GM21737 (cell line): ENCODE data around the gene ARID3C.

Experiments used
- ATAC-seq: cut with Tn5 transposase; IDR thresholded peaks from one replicate; pipeline ENCODE4 v1.9.1; 2021; ENCODE audit warnings: mild to moderate bottlenecking, moderate library complexity; ENCODE audit not compliant: unreplicated experiment

Gene ARID3C

DNA sequence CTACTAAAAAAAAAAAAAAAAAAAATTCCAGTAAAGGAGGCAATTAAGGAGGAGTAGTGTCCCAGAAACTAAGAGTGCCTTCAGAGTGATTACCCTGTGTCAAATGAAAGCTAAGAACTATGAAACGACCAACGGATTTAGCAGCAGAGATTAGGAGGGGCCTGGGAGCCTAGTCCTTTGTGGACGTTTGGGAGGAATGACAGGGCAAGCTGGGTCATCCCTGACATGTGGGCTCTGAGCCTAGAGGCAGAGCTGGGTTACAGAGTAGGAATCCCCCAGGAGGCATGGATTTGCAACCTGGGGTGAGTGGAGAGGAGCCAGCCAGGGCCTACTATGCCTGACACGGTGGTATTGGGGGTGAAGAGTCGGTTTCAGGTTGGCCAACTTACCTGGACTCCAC lies 4.3 kb upstream of the ARID3C start:
- no peak for ATAC-seq

DNA sequence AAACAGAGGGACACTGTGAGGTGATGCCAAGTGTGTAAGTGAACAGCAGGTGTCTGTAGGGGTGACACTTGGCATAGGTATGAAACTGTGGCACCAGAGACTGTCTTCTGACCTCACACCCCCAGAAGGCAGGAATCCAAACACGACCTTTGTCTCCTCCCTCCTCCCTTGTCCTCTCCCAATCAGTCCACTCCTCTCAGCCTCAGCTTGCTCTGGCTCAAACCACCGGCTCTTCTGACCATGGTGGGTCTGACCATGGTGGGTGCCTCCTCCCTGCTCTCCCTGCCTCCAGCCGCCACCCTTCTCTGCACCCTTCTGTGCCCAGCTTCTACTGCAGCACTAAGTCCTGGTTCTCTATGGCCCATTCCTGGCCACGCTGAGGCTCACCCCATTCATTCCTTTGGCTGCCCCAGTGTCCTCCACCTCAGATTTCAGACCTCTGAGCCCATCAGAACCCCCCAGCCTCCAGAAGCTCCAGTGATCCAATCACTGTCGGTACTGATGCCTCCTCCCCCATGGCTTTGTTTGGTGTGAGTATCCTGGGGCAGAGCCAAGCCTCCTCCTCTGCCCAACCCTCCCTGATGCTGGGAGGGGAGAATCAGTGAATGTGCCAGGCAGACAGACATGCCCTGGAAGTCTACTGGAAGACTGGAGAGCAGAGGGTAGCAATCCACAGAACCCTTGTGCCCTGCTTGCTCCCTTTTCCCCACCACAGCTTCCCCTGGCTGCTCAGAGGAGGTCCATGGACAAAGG lies 1.7 kb upstream of the ARID3C start:
- ATAC-seq: no peak

DNA sequence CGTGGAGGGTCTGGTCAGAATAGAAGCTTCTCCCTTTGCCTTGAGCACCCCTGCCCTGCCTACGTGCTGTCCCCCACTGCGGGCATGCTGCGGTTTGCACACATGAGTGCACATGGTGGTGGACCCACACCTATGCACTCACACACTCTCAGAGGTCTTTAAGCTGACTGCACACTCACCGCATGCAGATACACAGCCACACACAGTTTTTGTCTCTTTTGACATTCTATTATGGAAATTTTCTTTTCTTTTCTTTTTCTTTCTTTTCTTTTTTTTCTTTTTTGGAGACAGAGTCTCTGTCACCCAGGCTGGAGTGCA lies 584 bp upstream of the ARID3C start:
- ATAC-seq: no peak

DNA sequence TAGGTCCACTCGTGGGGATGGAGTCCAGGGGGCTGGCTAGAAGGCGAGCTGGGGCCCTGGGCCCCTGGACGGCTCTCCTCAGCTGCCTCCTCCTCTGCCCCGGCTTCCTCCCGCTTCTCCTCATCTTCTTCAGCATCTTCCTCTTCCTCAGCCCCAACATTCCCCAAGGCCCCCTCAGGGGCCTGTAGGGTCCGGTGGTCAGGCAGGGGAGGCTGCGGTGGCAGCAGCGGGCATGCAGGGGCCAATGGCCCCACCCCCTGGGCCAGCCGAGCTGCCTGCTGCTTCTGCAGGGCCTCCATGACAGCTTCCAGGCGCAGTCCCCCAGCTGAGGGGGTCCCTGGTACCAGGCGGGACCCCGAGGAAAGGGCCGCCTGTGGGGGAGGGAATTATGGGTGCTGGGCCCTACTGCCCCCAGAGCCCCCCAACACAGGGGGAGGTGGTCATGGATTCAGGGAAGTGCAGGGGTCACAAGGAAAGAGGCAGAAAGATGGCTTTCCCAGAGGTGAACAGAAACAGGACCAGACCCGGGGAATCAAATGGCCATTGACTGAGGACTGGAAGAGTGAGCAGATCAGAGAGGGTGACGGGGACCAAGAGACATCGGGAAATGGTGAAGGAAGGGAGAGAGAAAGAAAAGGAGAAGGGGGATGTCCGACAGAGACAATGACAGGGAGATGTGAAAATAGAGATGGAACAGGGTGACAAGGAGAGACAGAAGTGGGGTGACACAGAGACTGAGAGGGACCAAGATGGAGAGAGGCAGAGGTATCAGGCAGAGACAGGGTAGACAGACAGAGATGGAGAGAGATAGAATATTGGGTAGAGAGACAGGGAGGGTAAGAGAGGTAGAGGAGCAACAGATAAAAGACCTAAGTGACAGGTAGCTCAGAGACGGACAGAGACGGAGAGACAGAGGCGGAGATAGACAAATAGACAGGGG lies 880 bp downstream of the ARID3C start:
- ATAC-seq: no peak

DNA sequence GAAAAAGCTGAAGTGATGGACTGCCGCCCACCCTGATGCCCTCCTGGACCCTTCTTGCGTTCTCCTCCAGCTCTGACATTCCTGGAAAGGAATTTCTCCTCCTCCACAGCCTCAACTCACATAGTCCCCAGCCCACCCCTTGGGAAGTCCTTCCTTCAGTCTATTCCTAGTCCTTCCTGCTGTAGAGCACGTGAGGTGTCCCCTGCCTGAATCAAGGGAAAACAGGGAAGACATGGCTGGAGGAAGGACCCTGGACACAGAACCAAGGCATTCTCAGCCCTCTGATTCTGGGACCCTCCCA lies 3.7 kb downstream of the ARID3C start:
- ATAC-seq: no peak

DNA sequence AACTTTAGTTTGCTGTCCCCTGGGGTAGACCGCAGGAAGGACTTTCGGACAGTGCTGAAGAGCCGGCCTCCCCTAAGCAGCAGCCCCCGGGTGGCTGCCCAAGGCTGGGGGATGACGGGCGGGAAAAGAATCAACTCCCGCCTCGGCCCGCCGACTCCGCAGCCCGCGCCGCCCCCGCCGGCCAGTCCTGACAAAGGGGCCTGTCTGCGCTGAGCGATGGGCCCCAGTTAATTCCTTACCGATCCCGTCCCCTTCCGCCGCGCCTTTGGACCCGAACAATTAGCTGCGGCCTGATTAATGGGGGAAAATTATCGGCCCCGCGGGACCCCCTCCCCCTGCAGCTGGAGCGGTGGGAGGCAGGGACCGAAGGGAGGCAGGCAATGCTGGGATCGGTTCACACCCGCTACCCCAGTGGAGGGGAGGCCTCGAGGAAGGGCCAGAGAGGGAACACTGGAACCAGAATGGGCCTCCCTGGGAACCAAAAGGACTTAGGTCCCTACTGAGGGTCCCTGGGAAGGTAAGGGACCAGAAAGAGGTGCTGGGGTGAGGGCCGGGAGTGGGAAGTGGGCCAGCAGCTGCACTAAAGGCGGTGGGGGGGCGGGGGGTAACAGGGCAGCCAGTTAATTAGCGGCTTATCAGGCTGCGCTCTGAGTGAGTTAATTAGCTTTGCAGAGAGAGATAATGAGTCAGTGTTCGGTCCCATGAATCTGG lies 4.2 kb downstream of the ARID3C start:
- ATAC-seq: no peak

DNA sequence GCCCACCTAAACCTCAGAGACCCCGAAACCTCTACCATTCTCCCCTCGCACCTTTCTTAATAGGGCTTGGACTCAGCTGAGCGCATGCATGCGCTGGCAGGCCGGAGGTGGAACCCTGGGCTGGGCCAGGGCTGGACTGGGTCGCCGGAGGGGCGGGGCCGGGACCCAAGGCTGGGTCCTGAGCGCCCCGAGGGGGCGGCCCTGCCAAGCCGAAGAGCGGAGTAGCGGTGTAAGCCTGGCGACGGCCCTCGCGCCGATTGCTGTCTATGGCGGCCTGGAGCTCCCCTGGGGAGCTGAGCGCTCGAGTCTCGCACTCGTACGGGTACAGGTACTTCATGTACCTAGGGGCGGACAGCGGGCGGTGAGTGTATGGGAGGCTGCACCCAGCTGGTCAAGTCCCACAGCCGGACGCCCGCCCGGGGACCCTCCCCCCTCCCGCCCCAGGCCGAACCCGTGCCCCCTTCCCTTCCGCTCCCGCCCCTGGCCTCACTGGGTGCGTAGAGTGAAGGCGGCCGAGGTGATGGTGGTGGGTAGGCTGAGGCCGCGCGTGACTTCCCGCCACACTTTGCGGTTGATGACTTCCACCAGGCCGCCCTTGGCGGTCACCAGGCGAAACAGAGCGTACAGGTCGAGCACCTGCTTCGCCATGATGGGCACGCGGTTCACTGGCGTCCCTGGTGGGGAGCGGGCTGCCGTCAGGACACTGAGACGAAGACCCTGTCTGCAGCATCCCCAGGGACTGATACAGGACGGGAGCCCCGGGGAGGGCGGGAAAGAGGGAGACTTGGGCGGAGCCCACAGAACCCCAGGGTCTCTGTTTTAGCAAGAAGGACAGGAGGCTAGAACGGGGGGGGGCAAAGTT lies 5.3 kb downstream of the ARID3C start:
- ATAC-seq: no peak

DNA sequence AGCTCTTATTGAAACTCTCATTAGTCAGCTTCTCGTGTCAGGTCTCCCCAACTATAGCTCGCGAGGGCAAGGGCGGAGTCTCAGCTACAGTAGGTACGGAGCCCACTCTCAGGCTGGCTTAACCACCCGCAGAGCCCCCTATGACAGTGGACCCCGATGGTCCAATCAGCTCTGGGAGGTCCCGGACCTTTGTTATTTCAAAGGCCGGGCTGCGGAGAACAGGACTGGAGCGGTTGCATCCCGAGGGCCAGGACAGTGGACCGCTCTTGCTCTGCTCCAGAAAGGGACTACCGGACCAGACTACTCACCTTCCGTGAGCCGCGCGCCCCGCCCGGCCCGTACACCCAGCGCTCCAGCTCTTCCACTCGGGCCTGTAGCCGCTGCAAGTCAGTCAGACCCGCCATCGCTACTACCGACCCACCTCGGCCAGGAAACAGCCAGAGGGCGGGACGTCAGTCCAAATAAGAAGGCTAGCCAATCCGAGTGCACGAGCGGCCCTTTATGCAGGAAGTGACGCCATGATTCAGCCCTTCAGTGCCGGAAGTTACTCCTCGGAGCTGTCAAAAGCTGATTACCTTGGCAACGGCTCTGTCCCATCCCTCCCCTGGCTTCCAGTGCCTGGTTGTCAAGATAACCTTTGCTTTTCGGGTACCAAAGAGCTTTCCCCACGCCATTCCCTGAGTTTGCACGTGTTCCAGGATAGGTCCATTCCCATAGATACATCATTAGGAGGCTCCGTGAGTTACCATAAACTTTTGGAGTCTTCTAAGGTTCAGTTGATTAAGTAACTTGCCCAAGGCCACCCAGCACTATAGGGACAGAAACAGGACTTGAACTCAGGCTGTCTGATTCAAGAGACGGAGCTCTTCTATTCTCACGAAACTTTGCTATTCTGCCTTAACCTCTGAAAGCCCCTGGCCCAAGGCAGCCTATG lies 8.5 kb downstream of the ARID3C start, which contains the start of gene DCTN3:
TSS of gene DCTN3 (minus strand) at position 435 of the 934 bp plus-strand sequence. CDS start at position 404, 31 bp downstream.
- peak; percentile 98 for ATAC-seq

DNA sequence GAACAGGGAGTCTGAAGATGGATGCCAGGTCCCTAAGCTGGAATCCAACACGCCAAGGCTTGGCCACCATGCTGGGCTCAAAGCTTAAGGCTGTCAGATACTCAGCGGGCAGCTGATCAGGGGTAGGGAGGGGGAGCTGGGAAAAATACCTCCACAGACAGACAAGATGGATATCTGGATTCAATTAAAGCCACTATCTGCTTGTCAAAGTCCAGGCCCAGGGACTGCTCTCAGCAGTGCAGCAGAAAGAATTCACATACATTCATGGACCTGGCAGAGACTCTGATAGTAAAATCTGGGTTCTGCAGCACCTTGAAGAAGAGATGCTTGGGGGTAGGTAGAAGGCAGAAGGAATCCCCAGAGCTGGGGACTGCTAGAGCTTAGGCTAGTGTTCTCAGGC lies 13.7 kb downstream of the ARID3C start:
- ATAC-seq: no peak

DNA sequence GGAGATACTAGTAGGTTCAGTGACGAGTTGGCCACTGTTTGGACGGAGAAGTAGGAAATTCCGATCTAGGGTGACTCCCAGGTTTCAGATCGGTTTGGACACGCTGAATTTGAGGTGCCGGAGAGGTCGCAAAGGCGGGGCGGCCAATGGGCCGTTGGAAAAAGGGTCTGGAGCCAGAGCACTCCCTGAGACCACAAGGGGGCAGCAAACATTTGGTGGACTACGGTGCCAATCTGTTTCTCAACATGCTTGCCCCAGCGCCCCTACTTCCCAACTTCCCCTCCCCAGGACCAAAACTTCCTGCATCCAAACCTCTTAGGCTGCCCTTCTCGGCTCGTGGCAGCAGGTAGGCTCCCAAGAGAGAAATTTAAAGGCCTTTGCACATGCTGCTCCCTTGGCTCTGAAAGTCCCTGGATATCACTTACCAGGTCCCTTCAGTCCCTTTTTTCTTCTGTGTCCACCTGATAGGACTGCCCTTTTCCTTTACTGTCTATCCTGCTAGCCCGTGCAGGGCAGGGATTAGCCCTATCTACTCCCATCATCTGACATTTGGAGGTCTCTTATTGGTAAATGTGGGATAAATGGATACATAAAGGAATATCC lies 16.0 kb downstream of the ARID3C start:
- ATAC-seq: peak; percentile 50

DNA sequence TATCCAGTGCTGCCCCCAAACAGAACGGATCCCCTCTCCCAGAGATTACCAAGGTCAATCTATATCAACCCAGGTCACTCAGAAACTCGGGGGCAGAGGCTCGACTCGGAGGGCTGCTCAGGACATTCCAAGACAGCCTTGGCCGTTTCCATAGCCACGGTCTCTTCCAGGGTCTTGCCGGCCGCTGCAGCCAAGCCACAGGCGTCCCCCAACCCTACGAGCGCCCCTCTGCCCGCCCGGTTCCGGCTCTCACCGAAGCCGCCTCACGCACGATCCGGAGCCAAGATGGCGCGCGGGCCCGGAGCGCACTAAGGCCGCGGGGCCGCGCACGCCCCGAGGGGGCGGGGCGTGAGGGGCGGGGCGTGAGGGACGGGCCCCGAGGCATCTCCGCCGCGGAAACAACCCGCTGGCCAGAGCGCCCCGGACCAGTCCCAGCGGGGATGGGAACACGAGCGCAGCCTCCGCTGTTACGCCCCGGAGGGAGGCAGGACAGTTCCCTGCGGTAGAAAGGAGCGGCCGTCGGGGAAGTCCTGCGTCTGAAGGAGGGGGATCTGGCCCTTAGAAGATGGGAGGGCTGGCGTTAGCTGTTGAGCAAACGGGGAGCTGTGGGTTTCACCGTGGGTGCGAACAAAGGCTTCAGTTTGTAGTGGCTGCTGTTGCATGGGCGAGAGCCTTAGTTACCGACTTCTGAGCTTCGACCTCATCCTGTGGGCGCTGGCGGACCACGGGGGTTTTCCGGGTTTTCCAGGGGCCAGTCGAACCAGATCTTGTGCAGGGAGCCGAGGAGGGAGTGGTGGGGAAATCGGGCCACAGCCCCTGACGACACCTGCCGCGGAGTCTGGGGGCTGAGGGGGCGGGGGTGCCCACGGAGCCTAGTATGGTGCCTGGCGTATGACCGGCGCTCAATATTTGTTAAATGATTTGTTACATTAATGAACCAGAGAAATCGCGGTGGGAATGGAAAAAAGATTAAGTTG lies 16.8 kb downstream of the ARID3C start, which contains the start of gene RPP25L:
TSS of gene RPP25L (minus strand) at position 287 of the 977 bp plus-strand sequence. CDS start 801 bp downstream, outside the sequence.
- ATAC-seq: peak; percentile 84

DNA sequence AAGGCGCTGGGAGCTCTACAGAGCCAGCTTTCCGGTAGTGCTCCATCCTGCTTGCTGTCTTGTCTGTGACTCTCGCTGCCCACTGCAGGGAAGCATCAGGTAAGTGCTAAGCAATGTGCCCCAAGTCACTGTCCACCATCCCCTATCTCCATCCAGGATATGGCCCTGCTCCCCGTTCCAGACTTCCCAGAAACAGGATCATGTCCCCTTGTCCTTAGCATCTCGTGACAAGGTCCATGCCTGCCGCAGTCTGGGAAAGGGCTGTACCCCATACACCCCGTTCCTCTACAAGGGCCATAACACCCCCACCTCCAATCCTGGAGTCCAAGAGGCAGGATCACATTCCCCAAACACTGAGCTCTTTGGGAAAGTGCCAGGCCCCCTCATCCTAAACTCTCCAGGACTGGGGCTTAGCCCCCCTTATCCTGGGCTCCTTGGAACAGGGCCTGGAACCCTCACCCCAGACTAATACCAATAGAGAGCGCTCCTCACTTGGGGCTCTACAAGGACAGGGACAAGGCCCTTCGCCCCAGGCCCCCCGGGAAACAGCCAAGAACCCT lies 17.5 kb downstream of the ARID3C start:
- ATAC-seq: peak; percentile 10

DNA sequence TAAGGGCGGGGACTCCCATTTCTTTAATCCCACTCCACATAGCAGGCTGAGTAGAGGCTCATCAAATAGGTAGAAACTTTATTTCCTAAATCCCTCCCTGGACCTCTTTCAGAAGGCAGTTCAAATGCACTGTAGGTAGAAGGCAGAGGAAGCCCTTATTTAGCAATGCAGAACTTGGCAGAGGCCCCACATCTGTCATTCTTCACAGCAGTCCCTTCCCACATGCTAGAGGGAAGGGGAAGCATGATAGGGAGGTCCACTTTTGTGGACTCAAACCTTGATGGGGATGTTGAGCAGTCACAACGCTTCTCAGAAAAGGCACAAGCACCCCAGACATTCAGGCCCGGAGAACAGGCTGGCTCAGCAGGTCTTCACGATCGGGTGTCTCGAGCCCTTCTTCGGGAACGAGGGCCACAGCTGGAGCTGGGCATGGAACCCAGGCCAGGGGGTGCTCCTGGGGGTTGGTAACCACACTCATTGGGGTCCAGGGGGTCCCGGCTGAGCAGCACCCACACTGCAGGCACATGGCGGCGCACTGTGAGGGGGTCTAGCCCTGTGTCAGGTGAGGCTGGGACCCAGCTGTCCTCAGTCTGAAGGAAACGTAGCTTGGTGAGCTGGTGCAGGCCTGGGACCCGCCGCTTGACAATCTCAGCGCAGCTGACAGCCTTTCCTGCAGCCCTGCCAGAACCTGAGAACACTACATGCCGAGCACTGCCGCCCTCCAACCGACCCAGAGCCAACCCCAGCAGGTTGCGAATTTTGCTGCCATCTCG lies 18.2 kb downstream of the ARID3C start:
- no peak for ATAC-seq

DNA sequence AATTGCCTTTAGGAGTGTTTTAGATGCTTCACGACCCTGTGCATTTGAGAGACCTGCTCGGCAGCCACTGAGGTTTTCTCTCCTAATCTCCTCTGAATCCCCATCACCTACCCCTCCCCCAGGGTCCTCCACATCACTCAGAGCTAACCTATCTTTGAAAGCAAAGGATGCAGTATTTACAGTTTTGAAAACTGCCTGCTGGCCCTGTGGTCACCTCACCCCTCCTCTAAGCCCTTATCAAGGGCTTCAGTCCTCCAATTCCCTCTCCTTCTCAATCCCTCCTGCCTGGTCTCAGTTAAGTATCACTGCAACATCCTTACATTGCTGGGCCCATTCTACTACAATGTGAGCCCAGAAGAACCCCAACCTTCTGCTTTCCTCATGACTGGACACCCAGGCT lies 21.5 kb downstream of the ARID3C start:
- ATAC-seq: no peak

DNA sequence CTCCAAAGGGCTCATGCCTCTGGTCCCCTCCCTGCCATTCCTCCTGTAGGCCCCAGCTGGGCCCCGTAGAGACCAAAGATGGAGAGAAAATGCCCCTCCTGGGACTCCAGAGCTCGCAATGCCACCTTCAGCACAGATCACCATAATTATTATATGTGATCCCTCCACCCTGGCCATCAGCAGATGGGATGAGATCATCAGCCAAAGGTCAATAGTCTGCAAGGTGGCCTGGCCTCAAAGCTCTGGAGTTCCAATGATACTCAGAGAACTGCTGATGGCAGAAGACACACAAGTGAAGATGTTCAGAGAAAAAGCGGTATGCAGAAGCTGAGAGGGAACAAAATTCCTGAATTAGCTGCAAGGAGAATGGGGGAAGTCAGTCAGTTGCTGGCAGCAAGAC lies 22.0 kb downstream of the ARID3C start:
- no peak for ATAC-seq

DNA sequence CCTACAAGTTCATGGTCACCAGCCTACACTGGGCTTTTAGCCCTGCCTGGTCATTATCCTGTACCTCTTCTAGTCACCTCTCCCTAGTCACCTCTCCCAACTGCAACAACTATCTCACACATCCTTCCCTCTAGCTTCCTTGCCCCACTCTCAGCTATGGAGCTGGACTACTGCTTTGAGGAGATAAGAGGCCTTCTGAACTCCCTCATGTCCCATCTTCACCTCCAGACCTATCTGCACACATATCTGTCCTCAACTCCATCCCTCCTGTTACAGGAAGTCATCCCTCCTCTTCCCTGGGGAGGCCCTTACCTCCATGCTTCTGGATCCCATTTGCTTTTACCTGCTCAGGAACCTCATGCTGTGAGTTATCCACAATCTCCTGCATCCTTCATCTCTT lies 22.7 kb downstream of the ARID3C start:
- ATAC-seq: no peak
